KG1 (cell line): ENCODE results near the gene CDC27.
"Not testable (repeated sequence)": the region's sequence is repeated elsewhere in the genome, so short reads cannot be mapped to it uniquely, and the experiment has no call there.

Experiments
- DNase-seq: peaks from one replicate; lab custom pipeline; 2025; lab: John Stamatoyannopoulos, UW

CDC27 gene

DNA sequence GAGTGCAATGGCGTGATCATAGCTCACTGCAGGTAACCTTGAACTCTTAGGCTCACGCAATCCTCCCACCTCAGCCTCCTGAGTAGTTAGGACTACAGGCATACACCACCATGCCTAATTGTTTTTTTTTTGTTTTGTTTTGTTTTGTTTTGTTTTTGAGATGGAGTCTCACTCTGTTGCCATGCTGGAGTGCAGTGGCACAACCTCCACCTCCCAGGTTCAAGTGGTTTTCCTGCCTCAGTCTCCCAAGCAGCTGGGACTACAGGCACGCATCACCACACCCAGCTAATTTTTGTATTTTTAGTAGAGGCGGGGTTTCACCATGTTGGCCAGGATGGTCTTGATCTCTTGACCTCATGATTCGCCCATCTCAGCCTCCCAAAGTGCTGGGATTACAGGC is 54.7 kb downstream of the CDC27 start:
- DNase-seq = not testable (repeated sequence)

DNA sequence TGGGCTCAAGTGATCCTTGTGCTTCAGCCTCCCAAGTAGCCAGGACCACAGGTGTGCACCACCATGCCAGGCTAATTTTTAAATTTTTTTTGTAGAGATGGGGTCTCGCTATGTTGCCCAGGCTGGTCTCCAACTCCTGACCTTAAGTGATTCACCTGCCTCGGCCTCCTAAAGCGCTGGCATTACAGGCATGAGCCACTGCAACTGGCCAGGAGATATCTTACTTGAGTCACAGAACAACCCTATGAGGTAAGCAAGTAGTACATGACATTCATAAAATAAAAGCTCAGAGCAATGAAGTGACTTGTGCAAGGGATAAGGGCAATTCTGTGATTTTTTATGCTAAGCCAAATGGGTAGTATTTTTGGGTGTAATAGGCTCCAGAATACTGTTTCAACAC is 57.3 kb downstream of the CDC27 start:
- DNase-seq = no peak

DNA sequence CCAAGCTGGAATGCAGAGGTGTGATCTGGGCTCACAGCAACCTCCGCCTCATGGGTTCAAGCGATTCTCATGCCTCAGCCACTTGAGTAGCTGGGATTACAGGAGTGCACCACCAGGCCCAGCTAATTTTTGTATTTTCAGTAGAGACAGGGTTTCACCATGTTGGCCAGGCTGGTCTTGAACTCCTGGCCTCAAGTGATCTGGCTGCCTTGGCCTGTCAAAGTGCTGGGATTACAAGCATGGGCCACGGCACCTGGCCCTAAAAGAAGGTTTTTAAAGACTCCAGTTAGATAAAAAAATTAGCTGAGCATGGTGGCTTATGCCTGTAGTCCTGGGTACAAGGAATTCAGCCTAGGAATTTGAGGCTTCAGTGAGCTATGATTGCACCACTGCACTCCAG is 62.3 kb downstream of the CDC27 start:
- DNase-seq = not testable (repeated sequence)

DNA sequence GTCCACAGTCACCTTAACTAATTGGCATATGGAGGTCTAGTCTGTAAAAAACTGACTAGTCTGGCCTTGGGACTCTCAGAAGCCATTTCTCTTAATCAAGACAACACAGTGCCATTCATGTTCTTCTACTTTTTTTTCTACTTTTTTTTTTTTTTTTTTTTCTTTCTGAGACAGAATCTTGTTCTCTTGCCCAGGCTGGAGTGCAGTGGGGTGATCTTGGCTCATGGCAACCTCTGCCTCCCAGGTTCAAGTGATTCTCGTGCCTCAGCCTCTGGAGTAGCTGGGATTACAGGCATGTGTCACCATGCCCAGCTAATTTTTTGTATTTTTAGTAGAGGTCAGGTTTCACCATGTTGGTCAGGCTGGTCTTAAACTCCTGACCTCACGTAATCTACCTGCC is 65.8 kb downstream of the CDC27 start:
- not testable (repeated sequence) for DNase-seq

DNA sequence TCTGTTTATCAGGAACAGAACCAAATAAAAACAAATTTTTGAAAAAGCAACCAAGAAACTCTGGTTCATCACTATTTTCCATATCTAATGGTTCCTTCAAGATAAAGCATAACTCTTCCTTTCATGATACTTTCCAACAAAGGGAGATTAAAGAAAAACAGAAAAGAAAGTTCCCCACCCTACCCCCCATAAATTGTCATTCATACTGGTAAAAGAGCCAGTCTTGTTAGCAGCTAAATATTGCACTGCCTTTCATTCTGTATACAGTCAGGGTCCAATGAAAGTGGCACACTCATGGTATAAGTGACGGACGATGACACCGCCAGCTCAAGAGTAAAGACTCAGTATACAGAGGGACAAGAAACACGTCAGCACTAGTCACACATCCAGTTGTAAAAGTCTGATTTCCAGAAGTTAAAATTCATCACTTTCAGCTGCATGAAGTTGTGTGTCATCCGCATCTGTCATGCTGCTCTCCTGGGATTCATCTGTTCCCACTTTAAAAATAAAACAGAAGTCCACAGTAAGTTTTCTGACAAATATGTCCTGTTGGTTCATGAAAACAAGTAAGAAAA is 68.5 kb downstream of the CDC27 start:
- no peak for DNase-seq

DNA sequence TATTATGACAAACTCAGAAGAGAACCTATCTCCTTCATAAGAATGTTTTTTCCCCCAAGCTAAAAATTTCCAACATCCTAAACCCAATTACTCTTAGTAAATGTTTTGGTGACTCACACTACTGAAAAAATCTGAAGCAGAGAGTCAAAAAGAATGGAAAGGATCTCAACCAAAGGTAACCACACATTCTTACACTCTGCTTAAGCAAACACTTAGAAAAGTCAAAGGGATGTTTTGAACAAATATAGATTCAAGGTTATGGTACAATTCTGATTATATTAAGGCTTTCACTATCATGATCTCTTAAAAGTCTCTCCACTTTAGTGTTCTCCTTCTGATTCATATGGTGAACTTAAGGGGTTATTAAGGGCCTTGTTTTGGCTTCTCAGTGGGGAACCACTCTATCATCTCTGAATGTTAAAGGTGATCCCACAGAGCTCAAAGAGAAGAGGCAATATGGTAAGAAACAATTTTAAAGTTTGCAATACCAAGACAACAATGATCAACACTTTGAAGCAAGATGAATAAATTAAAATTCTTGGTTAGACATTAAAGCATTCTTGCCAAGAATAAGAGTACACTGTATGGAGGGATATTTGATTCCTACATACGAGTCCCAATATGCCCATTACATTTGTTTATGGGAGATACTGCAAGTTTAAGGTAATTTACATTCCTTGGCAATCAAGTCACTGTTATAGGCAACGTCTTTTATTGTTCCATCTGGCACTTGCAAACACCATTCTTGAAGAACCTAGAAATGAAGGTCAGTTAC is 69.2 kb downstream of the CDC27 start:
- DNase-seq = no peak

DNA sequence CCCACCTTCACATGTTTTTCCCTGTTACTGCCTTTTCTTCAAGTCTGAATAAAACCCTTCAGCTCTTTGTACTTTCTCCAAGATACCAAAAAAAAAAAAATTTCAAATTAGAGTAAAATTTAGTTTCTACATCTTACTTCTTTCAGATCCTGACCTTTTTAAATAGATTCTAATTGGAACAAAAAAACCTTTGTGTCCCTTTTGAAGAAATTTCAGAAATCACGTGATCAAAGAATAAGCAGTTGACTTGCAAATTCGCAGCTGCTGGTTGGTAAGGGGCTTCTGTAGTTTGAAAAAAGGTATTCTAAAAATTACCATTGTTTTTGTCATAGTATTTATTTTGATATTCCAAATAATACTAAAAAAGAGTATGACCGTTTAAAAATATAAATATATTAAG is 71.7 kb downstream of the CDC27 start:
- DNase-seq = no peak

DNA sequence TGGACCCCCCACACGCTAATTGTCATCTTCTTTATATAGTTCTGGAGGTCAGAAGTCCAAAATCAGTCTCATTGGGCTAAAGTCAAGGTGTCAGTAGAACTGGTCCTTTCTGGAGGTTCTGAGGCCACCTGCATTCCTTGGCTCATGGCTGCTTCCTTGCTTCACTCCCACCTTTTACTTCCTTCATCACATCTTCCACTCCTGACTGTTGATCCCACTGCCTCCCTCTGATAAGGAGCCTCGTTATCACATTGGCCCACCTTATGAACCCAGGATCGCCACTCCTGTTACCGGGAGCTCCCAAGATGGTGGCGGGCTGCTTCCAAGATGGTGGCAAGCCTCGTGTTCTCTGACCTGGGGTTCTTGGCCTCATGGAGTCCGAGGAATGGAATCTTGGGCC is 83.0 kb downstream of the CDC27 start:
- no peak for DNase-seq

DNA sequence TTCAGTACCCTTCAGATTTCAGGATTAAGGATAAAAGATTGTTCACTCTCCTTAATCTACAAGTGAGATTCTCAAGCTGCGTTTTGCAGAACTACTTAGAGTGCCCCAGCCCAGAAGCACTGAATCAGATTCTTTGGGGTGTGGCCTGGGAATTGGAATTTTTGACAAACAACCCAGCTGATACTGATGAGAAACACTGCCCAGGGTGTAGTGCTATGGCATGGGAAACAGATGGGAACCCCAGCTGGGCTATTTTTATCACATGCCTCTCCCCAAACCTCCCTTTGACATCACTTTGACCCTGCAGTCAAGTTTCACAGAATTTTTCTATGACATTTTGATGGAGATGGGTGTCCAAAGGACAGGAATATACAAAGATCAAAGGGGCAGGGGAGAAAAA is 83.8 kb downstream of the CDC27 start:
- not testable (repeated sequence) for DNase-seq

DNA sequence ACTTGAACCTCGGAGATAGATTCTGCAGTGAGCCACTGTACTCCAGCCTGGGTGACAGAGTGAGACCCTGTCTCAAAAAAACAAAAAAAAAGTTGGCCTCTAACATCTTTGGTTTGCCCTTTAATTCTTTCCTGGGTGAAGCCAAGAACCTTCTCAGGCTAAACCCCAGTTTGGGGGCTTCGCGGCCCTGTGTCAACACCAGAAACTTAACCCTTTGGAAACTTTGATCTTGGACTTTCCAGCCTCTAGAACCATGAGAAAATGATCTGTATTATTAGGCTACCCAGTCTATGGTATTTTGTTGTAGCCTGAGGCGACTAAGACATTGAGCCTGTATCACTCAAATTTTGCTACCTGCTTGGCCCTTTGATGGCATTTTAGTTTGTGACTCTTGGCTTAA is 86.2 kb downstream of the CDC27 start:
- DNase-seq = no peak

DNA sequence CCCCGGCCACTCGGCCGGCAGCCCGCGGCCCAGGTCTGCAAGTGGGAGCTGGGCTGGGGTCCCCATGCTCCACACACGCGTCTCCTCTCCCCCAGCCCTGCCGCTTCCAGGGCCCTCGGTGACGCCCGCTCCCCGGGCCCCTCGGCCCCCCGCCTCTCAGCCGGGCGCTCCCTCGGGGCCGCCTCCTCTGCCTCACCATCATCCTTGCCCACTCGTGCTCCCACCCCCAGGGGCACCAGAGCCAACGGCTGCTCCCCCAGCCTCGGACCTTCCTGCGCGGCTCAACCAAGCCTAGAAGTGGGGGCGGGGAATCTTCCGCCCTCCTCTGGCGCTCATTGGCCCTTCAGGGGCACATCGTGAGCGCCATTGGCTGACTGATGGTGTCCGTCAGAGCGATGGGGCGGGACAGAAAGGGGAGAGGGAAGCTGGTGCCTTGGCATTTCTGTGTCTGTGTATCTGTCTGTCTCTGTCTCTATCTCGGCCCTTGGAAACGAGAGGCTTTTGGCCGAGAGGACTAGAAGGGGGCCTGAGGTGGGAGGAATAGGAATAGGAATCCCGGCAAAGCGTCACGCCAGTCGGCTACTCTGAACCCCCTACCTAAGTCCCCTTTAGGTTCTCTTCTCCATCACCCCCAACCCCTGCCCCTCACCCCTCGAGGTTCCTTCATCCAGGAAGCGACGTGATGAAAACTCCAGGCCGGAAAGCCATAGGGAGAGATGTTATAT is 88.9 kb downstream of the CDC27 start:
- peak; percentile 89 for DNase-seq

DNA sequence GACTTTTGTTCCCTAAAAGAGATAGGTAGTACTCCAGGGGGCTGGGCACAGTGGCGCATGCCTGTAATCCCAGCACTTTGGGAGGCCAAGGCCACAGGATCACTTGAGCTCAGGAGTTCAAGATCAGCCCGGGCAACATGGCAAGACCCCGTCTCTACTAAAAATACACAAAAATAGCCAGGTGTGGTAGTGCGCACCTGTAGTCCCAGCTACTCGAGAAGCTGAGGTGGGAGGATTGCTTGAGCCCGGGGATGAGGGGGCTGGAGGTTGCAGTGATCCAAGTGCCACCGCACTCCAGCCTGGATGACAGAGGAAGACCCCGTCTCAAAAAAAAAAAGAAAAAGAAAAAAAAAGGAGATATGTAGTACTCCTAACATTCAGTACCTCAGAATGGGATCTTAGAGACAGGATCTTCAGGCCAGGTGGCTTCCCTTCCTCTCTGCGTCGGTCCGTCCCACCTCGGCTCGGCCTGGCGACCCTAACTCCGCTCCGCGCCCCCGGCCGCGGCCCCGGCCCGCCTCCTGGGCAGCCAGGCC is 89.6 kb downstream of the CDC27 start:
- no peak for DNase-seq

DNA sequence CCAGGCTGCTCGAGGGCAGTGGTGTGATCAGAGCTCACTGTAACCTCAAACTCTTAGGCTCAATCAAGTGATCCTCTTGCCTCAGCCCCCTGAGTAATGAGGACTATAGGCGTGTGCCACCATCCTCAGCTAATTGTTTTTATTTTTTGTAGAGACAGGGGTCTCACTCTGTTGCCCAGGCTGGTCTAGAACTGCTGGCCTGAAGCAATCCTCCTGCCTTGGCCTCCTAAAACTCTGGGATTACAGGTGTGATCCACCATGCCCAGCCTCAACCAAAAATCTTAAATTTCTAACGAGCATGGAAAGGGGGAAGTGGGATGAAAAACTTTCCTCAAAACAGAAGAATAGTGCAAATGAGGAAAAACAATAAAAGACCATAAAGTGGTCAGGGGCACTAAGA is 92.8 kb downstream of the CDC27 start:
- DNase-seq = no peak

DNA sequence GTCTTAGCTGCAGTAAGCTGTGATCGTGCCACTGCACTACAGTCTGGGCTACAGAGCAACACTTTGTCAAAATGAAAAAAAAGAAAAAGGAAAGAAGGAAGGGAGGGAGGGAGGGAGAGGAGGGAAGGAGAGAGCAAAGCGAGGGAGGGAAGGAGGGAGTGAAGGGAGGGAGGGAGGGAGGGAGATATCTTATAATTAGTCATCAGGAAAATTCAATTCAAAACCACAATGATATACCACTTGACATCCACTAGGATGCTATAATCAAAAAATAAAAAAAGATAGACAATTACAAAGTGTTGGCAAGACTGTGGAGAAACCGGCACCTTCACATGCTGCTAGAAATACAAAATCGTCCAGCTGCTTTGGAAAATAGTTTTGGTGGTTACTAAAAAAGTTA is 93.8 kb downstream of the CDC27 start:
- DNase-seq = no peak

DNA sequence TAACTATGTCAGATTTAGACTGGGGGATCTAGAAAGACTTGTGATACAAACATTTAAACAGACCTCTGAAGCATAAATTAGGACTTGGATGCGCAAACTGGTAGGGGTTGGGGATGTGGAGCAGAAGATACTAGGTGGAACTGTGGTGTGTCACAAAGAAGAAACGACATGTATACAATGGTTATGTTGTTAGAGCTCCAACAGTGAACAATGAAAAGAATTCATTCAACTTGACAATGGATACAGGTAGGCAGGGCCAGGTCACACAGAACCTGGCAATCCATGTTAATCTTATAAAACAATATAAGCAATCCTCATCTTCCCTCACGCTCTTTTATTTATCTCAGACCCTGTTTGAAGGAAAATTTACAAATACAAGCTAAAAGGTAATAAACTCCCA is 102.0 kb downstream of the CDC27 start:
- no peak for DNase-seq

DNA sequence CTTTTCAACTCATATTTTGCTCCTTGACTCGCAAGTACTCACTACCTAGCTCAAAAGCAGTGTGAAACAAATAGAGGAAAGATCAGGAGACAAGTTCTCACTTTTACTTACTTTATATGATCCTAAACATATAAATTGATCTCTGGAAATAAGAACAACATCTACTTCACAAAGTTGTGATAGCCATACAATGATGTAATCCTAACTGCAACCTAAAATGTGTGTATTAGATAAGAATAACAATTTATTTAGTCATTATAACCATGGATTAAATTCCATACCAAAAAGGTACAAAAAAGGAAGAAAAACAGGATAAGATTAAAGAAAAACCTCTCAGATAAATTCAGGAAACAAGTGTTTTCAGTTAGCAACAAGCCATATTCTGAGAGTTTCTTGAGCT is 103.4 kb downstream of the CDC27 start:
- no peak for DNase-seq

DNA sequence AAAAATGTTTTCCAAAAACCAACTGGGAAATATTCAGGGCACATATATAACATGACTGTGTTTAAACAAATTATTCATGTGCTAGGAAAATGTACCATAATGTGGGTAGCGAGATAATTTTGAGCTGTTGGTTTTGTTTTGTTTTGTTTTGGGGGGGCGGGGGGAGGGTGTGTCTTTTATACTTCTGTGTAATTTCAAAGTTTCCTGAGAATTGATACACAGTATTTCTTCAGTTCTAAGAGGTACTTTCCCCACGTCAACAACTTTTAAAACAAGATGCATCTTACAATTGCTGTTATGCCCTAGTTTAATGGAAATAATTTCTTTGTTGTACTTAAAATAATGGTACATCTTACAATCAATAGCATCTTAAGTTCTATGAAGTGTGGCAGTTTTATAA is 110.3 kb downstream of the CDC27 start:
- DNase-seq = no peak

DNA sequence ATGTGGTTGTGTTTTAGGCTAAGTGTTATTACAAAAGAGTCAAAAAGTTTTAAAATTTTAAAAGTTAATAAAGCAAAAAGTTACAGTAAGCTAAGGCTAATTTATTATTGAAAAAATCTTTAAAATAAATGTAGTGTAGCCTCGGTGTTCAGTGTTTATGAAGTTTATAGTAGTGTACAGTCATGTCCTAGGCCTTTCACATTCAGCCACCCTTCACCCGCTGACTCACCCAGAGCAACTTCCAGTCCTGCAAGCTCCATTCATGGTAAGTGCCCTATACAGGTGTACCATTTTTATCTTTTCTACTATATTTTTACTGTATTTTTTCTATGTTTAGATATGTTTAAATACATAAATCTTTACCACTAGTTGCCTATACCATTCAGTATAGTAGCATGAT is 111.5 kb downstream of the CDC27 start:
- DNase-seq = no peak

DNA sequence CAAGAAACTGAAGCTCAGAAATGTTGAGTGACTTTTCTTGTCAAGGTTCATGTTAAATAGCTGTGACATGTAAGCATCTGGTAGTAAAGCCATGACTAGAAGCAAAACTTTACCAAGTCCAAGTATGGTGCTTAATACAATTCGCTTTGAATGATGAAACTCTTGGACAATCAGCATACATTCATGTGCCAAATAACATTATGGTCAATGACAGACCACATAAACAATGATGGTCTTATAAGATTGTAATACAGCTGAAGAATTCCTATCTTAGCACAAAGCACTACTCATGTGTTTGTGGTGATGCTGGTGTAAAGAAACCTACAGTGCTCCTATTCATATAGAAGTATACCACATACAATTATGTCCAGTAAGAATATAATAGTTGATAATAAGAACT is 112.9 kb downstream of the CDC27 start:
- no peak for DNase-seq

DNA sequence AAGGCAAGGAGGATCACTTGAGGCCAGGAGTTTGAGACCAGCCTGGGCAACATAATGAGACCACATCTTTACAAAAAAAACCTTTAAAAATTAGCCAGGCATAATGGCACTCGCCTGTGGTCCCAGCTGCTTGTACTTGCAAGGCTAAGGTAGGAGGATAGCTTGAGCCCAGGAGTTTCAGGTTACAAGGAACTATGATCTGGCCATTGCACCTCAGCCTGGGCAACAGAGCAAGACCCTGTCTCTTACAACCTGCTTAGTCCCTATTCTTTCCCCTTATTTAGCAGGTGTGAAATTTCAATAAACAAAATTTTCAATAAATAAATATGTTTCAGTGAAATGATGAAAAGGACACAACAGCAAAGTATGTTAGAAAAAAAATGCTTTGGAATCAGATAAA is 114.7 kb downstream of the CDC27 start:
- DNase-seq = not testable (repeated sequence)

DNA sequence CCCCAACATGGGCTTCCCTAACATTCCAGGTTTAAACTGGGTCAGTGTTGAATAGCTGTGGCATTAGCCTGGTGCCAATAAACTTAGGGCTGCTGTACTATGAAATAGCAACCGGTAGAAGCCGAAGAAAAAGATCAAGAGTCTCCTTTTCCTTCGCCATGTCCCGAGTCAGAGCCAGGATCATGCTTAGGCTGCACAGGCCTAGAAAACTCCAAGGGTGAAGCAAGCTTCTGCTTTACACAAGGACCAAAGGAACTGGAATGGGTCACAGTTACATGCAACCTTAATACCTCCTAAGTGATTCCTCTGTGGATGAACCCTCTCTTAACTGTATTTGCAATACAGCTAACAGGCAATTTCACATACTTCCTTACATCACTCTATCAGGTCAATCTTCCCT is 115.5 kb downstream of the CDC27 start:
- DNase-seq = not testable (repeated sequence)

DNA sequence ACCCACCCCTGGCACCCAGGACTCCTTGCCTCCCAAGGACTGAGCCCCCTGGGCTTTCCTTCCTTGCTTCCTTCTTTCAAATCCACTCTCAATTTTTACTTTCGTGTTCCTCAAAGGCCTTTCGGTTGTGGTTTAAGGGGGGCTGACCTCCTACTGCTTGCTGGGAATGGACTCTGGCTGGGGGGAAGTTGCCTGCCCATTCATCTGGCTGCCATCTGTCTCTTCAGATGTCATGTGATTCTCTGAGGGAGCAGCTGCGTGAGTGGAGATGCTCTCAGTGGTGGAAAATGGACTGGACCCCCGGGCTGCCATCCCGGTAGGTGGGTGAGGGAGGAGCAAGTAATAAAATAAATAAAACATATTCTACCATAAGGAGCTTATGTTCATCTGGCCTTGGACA is 116.2 kb downstream of the CDC27 start:
- no peak for DNase-seq

DNA sequence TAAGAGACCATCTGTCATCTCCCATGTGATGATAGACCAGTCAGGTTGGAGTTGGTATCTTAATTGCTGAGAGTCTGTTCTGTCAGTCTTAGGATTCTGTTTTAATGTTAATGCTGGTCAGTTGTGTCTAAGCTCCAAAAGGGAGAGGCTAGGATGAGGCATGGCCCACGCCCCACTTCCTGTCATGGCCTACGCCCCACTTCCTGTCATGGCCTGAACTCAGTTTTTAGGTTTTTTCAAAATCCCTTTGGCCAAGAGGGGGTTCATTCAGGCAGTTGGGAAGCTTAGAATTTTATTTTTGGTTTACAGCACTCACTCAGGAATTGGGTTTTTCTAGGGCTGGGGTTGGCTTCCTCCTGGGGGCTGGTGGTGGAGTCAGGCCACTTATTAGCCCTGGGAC is 117.9 kb downstream of the CDC27 start:
- not testable (repeated sequence) for DNase-seq
